Chondrocyte (in vitro differentiated cells): ENCODE data around the gene TMEM91. TPM values are rescaled to one million over a fixed set of nuclear protein-coding genes. Genes with fewer than 3 reads are reported as not detected.
A peak's percentile ranks its signal among the peaks of the same experiment; 100 is the strongest.

Experiments used
- DNase-seq: peaks from one replicate; pipeline ENCODE4 v3.0.0; 2021; ENCODE audit warnings: mixed read lengths, low spot score
- H3K27ac Mint-ChIP-seq: one replicate; pipeline ENCODE4 v1.8.0; 2021; ENCODE audit warnings: mild to moderate bottlenecking, moderate library complexity, mixed read lengths; ENCODE audit not compliant: unreplicated experiment
- H3K27me3 Mint-ChIP-seq: 2 replicates; pipeline ENCODE4 v1.8.0; 2021; ENCODE audit warnings: low read depth, mixed read lengths
- H3K36me3 Mint-ChIP-seq: 2 replicates; pipeline ENCODE4 v1.8.0; 2021; ENCODE audit warnings: low read depth, mixed read lengths
- H3K4me1 Mint-ChIP-seq: 2 replicates; pipeline ENCODE4 v1.8.0; 2021; ENCODE audit warnings: low read depth, mild to moderate bottlenecking, mixed read lengths
- H3K4me3 Mint-ChIP-seq: one replicate; pipeline ENCODE4 v1.8.0; 2021; ENCODE audit warnings: mild to moderate bottlenecking, moderate library complexity, mixed read lengths; ENCODE audit not compliant: unreplicated experiment
- H3K9me3 Mint-ChIP-seq: 2 replicates; pipeline ENCODE4 v1.8.0; 2021; ENCODE audit warnings: low read depth, mixed read lengths
- total RNA-seq: library from RNA; stranded (reverse); gene quantifications from 3 replicates; pipeline ENCODE4 v1.2.1, GENCODE V29; 2021
- TF ChIP-seq, protein P1 (sequence below): fragments of 200-600 bp; sonication (generic); IDR thresholded peaks from 2 replicates; pipeline ENCODE4 v1.5.0; 2021; ENCODE audit warnings: antibody characterized with exemption, mild to moderate bottlenecking, moderate library complexity

TMEM91 gene
- total RNA-seq, 1 donor from 2014 or later: 4.8 TPM

- TF ChIP-seq, protein P1, sequence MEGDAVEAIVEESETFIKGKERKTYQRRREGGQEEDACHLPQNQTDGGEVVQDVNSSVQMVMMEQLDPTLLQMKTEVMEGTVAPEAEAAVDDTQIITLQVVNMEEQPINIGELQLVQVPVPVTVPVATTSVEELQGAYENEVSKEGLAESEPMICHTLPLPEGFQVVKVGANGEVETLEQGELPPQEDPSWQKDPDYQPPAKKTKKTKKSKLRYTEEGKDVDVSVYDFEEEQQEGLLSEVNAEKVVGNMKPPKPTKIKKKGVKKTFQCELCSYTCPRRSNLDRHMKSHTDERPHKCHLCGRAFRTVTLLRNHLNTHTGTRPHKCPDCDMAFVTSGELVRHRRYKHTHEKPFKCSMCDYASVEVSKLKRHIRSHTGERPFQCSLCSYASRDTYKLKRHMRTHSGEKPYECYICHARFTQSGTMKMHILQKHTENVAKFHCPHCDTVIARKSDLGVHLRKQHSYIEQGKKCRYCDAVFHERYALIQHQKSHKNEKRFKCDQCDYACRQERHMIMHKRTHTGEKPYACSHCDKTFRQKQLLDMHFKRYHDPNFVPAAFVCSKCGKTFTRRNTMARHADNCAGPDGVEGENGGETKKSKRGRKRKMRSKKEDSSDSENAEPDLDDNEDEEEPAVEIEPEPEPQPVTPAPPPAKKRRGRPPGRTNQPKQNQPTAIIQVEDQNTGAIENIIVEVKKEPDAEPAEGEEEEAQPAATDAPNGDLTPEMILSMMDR: no peak
- DNase-seq: no peak
- H3K4me1 Mint-ChIP-seq: peaks cover 10% of the 10 kb centered on the region
- H3K9me3 Mint-ChIP-seq: no peaks in the 10 kb centered on the region
- H3K27ac Mint-ChIP-seq: peak overlapping the region; percentile 42
- H3K27me3 Mint-ChIP-seq: no peaks in the 10 kb centered on the region
- no peak overlapping the region for H3K4me3 Mint-ChIP-seq
- H3K36me3 Mint-ChIP-seq: peaks cover 8% of the 10 kb centered on the region
Measured at GRCh38 chr19:41409288-41409687, 33.0 kb downstream of the TMEM91 start.

GRCh38 chr19:41410336-41411054 is 34.2 kb downstream of the TMEM91 start:
- Mint-ChIP-seq H3K36me3 (peaks cover 11% of the 10 kb centered on the region), H3K9me3 (no peaks in the 10 kb centered on the region), H3K4me1 (peaks cover 10% of the 10 kb centered on the region), H3K27me3 (no peaks in the 10 kb centered on the region), H3K4me3 (no peak overlapping the region), H3K27ac (no peak overlapping the region)
- TF ChIP-seq, protein P1: no peak
- no peak for DNase-seq

GRCh38 chr19:41411100-41411967 is 35.0 kb downstream of the TMEM91 start:
- no peak overlapping the region for H3K4me3 Mint-ChIP-seq
- H3K9me3 Mint-ChIP-seq: no peaks in the 10 kb centered on the region
- TF ChIP-seq, protein P1: no peak
- no peak overlapping the region for H3K27ac Mint-ChIP-seq
- peaks cover 13% of the 10 kb centered on the region for H3K36me3 Mint-ChIP-seq
- no peaks in the 10 kb centered on the region for H3K27me3 Mint-ChIP-seq
- DNase-seq: no peak
- peaks cover 10% of the 10 kb centered on the region for H3K4me1 Mint-ChIP-seq

GRCh38 chr19:41411968-41412265 is 35.6 kb downstream of the TMEM91 start:
- Mint-ChIP-seq H3K27me3 (no peaks in the 10 kb centered on the region), H3K4me3 (no peak overlapping the region), H3K9me3 (no peaks in the 10 kb centered on the region), H3K27ac (no peak overlapping the region), H3K4me1 (peaks cover 10% of the 10 kb centered on the region), H3K36me3 (peaks cover 14% of the 10 kb centered on the region)
- no peak for DNase-seq
- TF ChIP-seq, protein P1: no peak

DNA sequence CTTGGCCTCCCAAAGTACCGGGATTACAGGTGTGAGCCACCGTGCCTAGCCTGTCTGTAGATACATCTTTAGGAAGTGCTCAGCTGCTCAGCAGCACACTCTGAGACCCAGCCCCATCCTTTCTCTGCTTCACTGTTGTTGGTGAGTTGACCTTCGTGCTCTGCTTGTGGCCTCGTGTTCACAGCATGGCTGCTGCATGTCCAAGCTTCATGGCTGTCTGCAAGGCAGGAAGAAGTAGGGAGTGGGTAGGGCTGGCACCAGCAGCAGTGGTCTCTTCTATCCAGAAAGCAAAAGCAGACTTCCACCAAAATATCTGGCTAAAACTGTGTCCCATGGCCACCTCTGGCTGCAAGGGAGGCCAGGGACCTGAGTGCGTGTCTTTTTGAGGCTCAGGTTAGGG is 36.6 kb downstream of the TMEM91 start:
- Mint-ChIP-seq H3K9me3 (no peaks in the 10 kb centered on the region), H3K4me1 (peaks cover 6% of the 10 kb centered on the region), H3K27me3 (no peaks in the 10 kb centered on the region), H3K27ac (no peak overlapping the region), H3K4me3 (no peak overlapping the region), H3K36me3 (peaks cover 16% of the 10 kb centered on the region)
- DNase-seq: no peak
- TF ChIP-seq, protein P1: no peak
